ENCODE results near the gene CRYBB1.

Gene CRYBB1

DNA sequence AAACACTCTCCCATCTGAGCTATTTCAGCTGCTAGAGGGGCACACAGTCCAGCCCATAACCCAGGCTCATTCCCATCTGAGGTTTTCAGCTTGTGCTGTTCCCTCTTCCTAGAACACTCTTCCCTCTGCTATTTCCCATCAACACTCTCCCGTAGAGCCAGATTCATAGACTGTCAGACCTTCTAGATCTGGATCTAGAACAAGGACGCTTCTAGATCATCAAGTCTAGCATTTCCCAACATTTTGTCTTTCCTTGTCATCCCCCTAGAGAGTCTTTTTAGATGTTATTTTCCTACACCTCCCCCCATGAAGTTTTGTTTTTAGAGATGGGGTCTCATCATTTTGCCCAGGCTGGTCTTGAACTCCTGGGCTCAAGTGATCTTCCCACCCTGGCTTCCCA, 17.3 kb upstream of the CRYBB1 start:
- H3K4me3 ChIP-seq (ENCODE audit: low read depth, low read length): no peak overlapping the region
- DNase-seq (ENCODE audit: low read depth): no peak
- TF ChIP-seq, protein P1, sequence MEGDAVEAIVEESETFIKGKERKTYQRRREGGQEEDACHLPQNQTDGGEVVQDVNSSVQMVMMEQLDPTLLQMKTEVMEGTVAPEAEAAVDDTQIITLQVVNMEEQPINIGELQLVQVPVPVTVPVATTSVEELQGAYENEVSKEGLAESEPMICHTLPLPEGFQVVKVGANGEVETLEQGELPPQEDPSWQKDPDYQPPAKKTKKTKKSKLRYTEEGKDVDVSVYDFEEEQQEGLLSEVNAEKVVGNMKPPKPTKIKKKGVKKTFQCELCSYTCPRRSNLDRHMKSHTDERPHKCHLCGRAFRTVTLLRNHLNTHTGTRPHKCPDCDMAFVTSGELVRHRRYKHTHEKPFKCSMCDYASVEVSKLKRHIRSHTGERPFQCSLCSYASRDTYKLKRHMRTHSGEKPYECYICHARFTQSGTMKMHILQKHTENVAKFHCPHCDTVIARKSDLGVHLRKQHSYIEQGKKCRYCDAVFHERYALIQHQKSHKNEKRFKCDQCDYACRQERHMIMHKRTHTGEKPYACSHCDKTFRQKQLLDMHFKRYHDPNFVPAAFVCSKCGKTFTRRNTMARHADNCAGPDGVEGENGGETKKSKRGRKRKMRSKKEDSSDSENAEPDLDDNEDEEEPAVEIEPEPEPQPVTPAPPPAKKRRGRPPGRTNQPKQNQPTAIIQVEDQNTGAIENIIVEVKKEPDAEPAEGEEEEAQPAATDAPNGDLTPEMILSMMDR (conservative IDR thresholded peaks at IDR 0.05; ENCODE audit: low read depth, low read length): no peak

DNA sequence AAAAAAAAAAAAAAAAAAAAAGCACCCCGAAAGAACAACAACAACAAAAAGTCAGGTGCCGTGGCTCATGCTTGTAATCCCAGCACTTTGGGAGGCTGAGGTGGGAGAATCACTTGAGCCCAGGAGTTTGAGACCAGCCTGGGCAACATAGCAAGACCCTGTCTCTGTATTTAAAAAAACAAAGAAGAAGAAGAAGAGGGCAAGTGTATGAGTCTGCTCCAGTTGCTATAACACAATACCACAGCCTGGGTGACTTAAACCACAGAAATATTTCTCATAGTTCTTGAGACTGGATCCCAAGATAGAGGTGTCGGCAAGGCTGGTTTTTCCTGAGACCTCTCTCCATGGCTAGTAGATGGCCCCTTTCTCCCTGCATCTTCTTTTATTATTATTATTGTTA, 16.4 kb upstream of the CRYBB1 start:
- H3K4me3 ChIP-seq (ENCODE audit: low read depth, low read length): no peak overlapping the region
- TF ChIP-seq, protein P1 (conservative IDR thresholded peaks at IDR 0.05; ENCODE audit: low read depth, low read length): no peak
- DNase-seq (ENCODE audit: low read depth): no peak

DNA sequence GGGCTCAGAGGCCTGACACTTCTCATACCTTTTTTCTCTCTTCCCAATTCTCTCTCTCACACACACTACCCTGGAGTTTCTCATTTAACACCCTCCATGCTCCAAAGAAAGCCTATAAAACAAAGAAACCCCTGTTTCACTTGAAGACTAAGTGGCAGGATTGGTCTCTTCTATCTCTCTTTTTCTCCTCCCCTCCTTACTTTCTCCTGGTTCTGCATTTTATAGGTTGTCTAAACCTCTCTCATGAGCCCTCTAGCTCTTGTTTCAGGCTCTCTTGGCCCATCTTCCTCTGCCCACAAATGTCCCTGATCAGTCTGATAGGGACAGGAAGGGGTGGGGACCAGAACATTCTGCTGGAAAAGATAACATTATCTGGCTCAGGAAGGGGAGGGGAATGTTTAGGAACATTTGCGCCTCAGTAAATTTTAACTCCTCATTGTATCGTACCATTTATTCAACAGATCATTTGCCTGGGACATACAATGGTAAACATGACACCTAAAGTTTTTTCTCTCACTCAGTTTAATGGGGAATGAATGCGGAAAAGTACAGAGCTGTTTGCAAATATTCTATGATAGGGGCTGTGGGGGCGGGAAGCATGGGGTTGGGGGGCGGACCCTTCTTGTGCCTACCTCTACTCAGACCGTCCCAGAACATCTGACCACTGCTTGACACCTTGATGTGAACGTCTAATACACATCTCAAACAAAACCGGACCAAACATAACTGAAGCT, 14.8 kb upstream of the CRYBB1 start:
- H3K4me3 ChIP-seq (ENCODE audit: low read depth, low read length): no peak overlapping the region
- no peak for DNase-seq (ENCODE audit: low read depth)
- TF ChIP-seq, protein P1 (conservative IDR thresholded peaks at IDR 0.05; ENCODE audit: low read depth, low read length): no peak

DNA sequence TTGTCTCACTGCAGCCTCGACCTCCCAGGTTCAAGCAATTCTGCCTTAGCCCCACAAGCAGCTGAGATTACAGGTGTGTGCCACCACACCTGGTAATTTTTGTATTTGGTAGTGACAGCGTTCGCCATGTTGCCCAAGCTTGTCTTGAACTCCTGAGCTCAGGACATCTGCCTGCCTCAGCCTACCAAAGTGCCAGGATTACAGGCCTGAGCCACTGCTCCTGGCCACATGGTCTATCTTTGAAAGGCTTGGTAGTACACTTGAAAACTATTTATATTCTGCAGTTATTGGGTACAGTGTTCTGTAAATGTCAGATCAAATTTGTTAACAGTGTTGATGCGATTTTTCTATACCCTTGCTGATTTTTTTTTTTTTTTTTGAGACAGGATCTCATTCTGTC, 13.5 kb upstream of the CRYBB1 start:
- no peak overlapping the region for H3K4me3 ChIP-seq (ENCODE audit: low read depth, low read length)
- DNase-seq (ENCODE audit: low read depth): no peak
- TF ChIP-seq, protein P1 (conservative IDR thresholded peaks at IDR 0.05; ENCODE audit: low read depth, low read length): no peak

DNA sequence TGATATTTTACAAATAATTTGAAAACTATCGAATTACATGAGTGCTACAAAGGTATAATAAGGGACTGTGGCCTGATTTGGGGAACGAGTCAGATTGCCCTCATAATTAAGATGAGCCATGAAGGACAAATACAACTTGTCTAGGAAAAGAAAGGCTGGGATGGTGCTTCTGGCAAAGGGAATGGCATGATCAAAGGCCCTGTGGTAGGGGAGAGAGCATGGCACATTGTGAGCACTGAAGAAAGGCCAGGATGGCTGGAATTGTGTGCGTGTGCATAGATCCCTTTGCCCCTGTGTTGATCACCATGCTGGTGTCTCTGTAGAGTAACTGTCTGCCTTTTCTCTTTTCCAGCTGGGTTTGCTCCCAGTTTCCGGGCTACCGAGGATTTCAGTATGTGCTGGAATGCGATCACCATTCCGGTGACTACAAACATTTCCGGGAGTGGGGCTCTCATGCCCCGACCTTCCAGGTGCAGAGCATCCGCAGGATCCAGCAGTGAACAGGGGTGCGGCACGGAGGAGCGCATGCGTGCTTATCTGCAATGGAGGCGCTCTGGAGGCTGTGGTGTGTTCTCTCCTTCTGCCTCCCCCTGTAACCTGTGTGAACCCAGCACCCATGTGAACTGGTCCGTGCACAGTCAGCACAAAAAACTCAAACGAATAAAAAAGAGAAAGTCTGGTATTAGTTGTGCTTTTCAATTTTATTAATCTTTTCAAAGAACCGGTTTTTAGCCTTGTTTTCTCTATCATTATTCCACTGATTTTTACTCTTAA, 12.3 kb upstream of the CRYBB1 start:
- H3K4me3 ChIP-seq (ENCODE audit: low read depth, low read length): no peak overlapping the region
- DNase-seq (ENCODE audit: low read depth): no peak
- TF ChIP-seq, protein P1 (conservative IDR thresholded peaks at IDR 0.05; ENCODE audit: low read depth, low read length): no peak

DNA sequence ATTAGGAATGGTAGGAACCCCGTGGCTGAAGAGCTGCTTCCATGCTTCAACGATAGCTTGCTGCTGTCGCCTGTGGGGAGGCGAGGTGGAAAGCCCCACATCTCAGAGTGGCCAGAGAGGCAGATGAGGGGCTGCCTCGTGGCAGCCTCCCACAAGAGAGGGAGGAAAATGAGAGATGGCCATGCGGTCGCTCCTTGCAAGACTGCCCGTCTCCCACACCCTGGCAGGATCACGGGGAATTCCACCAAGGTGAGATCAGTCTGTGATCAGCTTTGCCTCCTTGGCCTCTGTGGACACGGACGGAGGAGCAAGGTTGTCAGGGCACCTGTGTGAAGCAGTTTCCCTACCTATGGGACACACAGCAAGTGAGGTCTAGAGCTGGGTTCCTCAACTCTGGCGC, 7.0 kb upstream of the CRYBB1 start:
- TF ChIP-seq, protein P1 (conservative IDR thresholded peaks at IDR 0.05; ENCODE audit: low read depth, low read length): no peak
- DNase-seq (ENCODE audit: low read depth): no peak
- H3K4me3 ChIP-seq (ENCODE audit: low read depth, low read length): no peak overlapping the region

All from choroid plexus epithelial cell (primary cell).